ENCODE measurements around the gene UQCC2. TPM values are rescaled to one million over a fixed set of nuclear protein-coding genes. Genes with fewer than 3 reads are reported as not detected.

Gene UQCC2
- total and polyA plus RNA-seq, 2 of the 8 experiments (the other 6 are each of a cell fraction or from before 2014, with no cell fraction given), result 52.1 to 104 TPM

DNA sequence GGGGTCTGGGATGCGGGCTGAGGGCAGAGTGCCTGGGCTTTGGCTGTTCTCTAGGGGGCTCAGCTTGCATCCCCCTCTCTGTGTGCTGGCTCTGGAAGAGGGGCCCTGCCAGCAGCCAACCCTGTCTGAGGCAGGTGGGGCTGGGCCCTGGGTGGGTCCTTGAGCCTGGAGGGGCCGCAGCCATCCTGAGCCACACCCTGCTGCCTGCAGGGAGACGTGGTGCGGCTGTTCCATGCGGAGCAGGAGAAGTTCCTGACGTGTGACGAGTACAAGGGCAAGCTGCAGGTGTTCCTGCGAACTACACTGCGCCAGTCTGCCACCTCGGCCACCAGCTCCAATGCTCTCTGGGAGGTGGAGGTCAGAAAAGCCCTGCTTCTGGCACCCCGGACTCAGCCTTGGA, 49.2 kb downstream of the UQCC2 start (continued):
- TF ChIP-seq TCF12 (IDR thresholded peaks at IDR 0.05; ENCODE audit: low read depth, low read length), result no peak
